Left colon (tissue), 2 donors: ENCODE data around the gene BACH1. TPM values are rescaled to one million over a fixed set of nuclear protein-coding genes. Genes with fewer than 3 reads are reported as not detected.
"Not testable (repeated sequence)": the region's sequence is repeated elsewhere in the genome, so short reads cannot be mapped to it uniquely, and the experiment has no call there.

ENCODE experiments used
- ATAC-seq: fragments of 200-7000 bp; cut with Tn5 transposase; one replicate; pipeline ENCODE4 v1.9.1; 2020; ENCODE audit warnings: mild to moderate bottlenecking, moderate library complexity
- DNase-seq, 2 donors: peaks; one replicate each; pipeline ENCODE4 v3.0.0-alpha.2; 2020
- intact Hi-C, 2 donors: fragments of 100-400 bp; cut with DNase I in 1 of 2; cut with micrococcal nuclease in 1 of 2; formaldehyde crosslinking; loops; one replicate each; pipeline versions ENCODE4 v1.11.2 to v1.14.0; 2022; cut with DNase I, micrococcal nuclease
- long read RNA-seq: library from polyadenylated mRNA; unstranded; transcript quantifications from one replicate; pipeline ENCODE4 v2.0.0, GENCODE V29; 2021
- total RNA-seq, 2 donors: library from RNA; stranded (reverse); fragmentation: NEBNext Ultra II Directional; extraction: Animal tissue kit (Norgen Biotek cat#: 25700); gene quantifications; one replicate each; pipeline ENCODE4 v1.2.1, GENCODE V29; 2021
- donor health status: DM: no; HTN: no; CAD: no.
- donor health status: DM: yes; HTN: yes; CAD: no.

Gene BACH1
- total RNA-seq: 10 to 100 TPM; 38.5 to 63.8 TPM
- long read RNA-seq, full-length matches to known transcripts: 8 of 15 reads
- long read RNA-seq, partial matches to known transcripts: 2 of 15 reads
- long read RNA-seq, other reads (novel, unspliced or antisense): 5 of 15 reads

DNA sequence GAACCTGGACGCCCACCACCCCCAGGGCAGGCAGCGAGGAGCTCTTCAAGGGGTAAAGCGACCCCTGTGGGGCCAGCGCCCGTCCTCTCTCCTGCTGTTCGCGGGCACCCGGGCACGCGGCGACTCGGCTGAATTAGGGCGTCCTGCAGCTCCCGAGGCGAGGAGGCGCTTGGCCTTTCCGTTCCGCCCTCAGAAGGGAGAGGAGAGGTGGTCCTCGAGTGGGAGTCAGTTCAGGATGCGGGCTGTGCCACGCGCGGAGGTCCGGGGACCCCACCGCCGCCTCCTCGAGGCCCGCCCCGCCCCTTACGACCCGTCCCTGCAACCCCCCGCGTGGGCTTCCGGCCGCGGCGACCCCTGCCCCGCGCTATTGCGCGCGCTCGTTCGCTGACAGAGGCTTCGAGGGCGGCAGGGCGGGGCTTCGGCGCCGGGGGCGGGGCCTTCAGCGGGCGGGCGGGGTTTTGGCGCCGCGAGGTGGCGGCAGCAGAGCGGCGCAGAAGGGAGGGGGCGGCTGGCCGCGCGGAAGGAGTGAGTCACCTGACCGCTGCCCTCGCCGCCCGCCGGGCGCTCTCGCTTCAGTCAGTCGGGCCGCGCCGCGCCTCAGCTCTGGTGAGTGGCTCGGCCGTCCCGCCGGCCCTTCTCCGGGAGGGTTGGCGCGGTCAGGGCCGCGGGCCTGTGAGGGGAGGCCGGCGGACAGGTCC, at the start of gene BACH1:
Gene BACH1 (plus strand): TSS at position 575 of the 698 bp plus-strand sequence. CDS start 22,359 bp downstream, outside the sequence.
- intact Hi-C loops: no loop called here
- peak; percentile 86 for ATAC-seq

DNA sequence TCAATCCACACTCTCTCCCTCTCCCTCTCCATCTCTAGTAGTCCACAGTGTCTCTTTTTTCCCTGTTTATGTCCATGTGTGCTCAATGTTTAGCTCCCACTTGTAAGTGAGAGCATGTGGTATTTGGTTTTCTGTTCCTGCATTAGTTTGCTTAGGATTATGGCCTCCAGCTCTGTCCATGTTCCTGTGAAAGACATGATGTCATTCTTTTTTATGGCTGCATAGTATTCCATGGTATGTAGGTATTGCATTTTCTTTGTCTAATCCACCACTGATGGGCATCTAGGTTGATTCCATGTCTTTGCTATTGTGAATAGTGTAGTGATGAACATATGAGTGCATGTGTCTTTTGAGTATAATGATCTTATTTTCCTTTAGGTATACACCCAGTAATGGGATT, 49.4 kb upstream of the BACH1 start:
- ATAC-seq, DNase-seq, intact Hi-C loops: not testable (repeated sequence)

More for the DNA sequence above, at the start of gene BACH1:
- DNase-seq: peak; percentile 85 to 93

- DNase-seq (no peak), ATAC-seq (no peak)
- intact Hi-C loops: no loop called here
Observed at GRCh38 chr21:29250636-29251035, 48.1 kb upstream of the BACH1 start.

DNA sequence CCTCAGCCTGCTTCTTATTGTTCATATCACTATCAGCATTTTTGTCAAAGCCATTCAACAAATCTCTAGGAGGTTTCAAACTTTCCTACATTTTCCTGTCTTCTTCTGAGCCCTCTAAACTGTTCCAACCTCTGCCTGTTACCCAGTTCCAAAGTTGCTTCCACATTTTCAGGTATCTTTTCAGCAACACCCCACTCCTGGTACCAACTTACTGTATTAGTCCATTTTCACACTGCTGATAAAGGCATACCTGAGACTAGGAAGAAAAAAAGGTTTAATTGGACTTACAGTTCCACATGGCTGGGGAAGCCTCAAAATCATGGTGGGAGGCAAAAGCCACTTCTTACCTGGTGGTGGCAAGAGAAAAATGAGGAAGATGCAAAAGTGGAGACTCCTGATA, 44.9 kb upstream of the BACH1 start:
- ATAC-seq, DNase-seq, intact Hi-C loops: not testable (repeated sequence)

GRCh38 chr21:29254550-29254949, 44.2 kb upstream of the BACH1 start:
- intact Hi-C loops: no loop called here
- no peak for ATAC-seq
- DNase-seq: no peak

DNA sequence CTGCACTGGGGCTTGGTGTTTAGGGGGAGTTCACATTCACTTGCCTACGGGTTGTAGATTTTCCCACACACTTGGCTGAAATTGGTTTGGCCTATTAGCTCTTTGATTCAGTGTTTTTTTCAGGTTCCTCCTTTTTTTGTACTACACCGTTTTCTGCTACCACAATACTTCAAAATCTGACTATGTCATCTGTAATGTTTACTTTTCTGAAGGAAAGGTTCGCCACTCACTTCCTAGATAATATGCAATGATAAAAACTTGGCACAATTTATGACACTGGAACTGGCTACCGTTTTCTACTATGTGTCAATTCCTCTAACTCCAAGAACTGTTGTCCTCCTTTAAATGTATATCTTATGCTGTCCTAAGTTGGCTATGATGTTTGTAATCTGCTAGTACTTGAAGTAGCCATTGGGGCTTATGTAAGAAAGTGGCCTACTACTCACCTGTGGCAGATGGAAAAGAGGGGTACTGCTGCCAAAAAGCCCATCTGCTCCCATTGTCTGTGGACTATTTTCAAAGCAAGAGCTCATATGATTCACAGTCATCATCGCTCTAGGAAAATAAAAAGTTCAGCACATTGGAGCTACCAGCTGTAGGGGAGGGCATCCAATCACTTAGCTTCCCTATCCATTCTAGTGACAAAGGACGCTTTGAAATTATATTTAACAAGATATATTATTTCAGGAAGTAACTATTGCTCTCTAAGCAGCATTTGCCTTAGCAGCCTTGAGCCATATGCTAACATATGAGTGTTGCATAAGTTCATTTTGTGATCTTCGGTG, 42.4 kb upstream of the BACH1 start:
- no peak for ATAC-seq
- intact Hi-C loops: no loop called here
- DNase-seq: no peak

DNA sequence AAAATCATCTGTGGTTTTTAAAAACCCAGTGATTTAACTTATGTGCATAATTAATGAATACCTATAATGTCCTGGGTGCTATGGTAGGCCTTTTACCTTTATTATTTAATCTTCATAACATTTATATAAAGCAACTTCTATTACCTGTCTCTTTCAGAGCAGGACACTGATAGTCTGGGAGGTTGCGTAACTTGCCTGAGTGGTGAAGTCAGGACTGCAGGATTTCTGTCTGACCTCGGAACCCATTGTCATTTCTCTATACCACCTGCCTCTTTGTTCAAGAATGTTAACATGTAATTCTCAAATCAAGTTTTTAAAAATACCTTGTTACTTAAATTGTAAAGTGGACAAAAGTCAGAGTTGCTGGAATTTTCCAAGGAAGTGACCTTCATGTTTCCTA, 41.0 kb upstream of the BACH1 start:
- intact Hi-C loops: no loop called here
- ATAC-seq (no peak), DNase-seq (no peak)

DNA sequence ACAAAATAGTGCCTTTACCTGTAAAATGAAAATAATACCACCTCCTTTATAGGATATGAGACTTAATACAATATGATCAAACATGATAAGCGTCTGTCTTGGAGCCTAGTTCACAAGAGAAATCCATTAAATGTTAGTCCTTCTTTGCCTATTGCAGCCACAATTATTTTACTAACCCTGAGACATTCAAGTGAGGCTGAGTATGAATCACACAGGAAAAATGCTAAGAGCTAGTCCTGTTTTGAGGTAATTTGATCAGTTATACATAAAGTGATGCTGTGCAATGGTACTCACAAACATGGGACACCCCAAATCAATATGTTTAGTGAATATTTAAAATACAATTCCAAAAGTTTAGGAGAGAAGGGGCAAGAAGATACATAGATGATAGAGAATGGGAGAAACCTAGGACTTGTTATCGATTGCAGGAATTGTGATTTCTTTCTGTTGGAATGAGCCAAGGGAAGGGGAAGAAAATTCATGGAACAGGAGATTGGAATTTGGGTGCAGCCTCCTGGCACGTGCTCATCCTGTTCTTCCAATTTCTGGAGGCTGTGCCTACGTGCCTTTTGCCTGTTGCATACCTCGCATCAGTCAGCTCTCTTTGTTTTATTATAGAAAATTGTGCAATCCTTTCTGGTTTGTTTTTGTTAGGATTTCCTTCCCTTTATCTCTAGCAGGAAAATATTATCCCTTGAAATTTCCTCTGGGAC, 39.9 kb upstream of the BACH1 start:
- ATAC-seq (no peak), DNase-seq (no peak)
- intact Hi-C loops: no loop called here

GRCh38 chr21:29260461-29260860, 38.3 kb upstream of the BACH1 start:
- intact Hi-C loops: no loop called here
- DNase-seq (no peak), ATAC-seq (no peak)

- ATAC-seq: no peak
- DNase-seq: no peak
- intact Hi-C loops: no loop called here
Observed at GRCh38 chr21:29261555-29262540, 36.9 kb upstream of the BACH1 start.

DNA sequence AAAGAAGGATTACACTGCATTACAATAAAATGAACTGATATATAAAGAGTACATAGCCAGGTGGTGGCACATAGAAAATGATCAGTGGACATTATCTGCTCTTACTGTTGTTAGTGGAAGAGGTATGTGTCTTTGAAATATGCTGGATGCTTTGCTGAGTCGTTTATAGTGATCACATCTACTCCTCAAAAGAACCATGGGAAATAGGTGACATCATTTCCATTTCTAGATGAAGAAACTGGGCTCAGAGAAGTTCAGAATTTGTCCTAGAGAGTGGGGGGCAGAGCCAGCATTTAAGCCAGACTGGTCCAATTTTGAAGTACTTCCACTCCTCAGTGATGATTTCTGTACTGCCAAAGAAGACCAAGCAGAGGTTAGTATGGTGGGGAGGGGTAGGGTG, 34.0 kb upstream of the BACH1 start:
- no peak for ATAC-seq
- intact Hi-C loops: no loop called here
- no peak for DNase-seq

- intact Hi-C loops: no loop called here
- no peak for ATAC-seq
Observed at GRCh38 chr21:29265690-29266479, 32.8 kb upstream of the BACH1 start.

GRCh38 chr21:29267666-29268065, 31.1 kb upstream of the BACH1 start:
- DNase-seq (no peak), ATAC-seq (peak; percentile 73)
- intact Hi-C loops: no loop called here

More at GRCh38 chr21:29265690-29266479, 32.8 kb upstream of the BACH1 start:
- DNase-seq: no peak

- intact Hi-C loops: no loop called here
- no peak for DNase-seq
- ATAC-seq: peak; percentile 69
Observed at GRCh38 chr21:29271927-29272333, 26.8 kb upstream of the BACH1 start.

DNA sequence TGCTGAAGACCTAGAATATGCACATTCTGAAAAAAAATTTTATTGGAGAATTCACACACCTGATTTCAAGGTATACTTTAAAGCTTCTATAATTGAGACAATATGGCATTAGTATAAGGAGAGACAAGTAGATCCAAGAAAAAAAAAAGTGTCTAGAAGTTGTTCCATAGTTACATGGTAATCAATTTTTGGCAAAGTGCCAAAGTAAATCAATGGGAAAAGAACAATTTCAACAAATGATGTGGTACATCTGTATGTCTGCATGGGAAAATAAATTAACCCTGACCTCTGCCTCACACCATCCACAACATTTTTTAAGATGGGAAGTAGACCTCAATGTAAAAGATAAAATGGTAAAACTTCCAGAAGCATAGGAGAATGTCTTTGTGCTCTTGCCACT, 21.3 kb upstream of the BACH1 start:
- intact Hi-C loops: no loop called here
- DNase-seq (no peak), ATAC-seq (no peak)

GRCh38 chr21:29279558-29279957, 19.2 kb upstream of the BACH1 start:
- DNase-seq: no peak
- no peak for ATAC-seq
- intact Hi-C loops: no loop called here

DNA sequence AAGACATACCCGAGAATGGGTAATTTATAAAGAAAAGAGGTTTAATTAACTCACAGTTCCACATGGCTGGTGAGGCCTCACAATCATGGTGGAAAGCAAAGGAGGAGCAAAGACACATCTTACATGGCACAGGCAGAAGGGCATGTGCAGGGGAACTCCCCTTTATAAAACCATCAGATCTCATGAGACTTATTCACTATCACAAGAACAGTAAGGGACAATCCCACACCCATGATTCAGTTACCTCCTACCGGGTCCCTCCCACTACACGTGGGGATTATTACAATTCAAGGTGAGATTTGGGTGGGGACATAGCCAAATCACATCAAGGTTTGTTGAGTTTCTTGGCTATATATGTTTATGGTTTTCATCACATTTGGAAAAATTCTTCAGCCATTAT, 16.9 kb upstream of the BACH1 start:
- DNase-seq, intact Hi-C loops: not testable (repeated sequence)

More for the DNA sequence above, 16.9 kb upstream of the BACH1 start:
- ATAC-seq: not testable (repeated sequence)
